ENCODE results near the gene LYRM1. TPM values are rescaled to one million over a fixed set of nuclear protein-coding genes. Genes with fewer than 3 reads are reported as not detected.
"Not testable (repeated sequence)": the region's sequence is repeated elsewhere in the genome, so short reads cannot be mapped to it uniquely, and the experiment has no call there.

LYRM1 gene
- total RNA-seq, 4 donors from 2014 or later = 40.0 to 201 (median 51.0) TPM

DNA sequence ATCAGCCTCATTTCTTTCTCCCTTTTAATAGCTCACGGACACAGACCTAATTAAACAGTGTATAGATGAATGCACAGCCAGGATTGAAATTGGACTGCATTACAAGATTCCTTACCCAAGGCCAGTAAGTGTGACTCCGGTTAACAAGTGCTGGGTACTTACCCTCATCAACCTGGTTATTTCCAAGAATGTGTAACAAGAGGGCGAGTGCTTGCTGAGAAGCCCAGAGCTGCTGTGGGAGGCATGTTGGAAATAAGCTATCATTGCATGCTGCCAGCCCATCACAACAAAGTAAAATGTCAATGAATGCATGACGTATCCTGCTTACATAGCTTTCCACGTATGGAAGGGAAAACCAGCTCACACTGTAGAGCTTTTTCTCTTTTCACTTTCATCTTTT is 19.5 kb downstream of the LYRM1 start:
- H3K36me3 ChIP-seq = no peaks in the 10 kb centered on the region
- no peaks in the 10 kb centered on the region for H3K27me3 ChIP-seq
- intact Hi-C loops (cut with DNase I; ENCODE audit: low total_unique reads) = no loop called here
- H3K27ac ChIP-seq = no peak overlapping the region
- no peak overlapping the region for H3K4me3 ChIP-seq
- H3K4me1 ChIP-seq = no peaks in the 10 kb centered on the region
- no peaks in the 10 kb centered on the region for H3K9me3 ChIP-seq
- no peak for TF ChIP-seq POLR2A (IDR thresholded peaks at IDR 0.05)
- no peak for DNase-seq

DNA sequence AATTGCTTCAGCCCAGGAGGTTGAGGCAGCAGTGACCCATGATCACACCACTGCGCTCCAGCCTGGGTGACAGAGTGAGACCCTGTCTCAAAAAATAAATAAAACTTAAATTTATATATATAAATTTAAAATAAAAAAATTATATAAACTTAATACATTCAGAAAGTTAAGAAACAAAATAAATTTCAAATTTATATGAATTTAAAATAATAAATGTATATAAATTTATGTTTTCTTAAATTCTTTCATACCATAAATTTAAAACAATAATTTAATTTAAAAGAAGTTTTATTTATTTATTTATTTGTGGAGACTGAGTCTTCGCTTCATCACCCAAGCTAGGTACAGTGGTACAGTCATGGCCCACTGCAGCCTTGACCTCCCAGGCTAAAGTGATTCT is 20.2 kb downstream of the LYRM1 start:
- no peak for TF ChIP-seq POLR2A (IDR thresholded peaks at IDR 0.05)
- no peak for TF ChIP-seq CTCF (IDR thresholded peaks at IDR 0.05)
- no peak overlapping the region for H3K4me3 ChIP-seq
- DNase-seq = no peak
- H3K4me1 ChIP-seq = no peaks in the 10 kb centered on the region
- no peaks in the 10 kb centered on the region for H3K36me3 ChIP-seq
- no peaks in the 10 kb centered on the region for H3K27me3 ChIP-seq
- H3K9me3 ChIP-seq = no peaks in the 10 kb centered on the region
- intact Hi-C loops (cut with DNase I; ENCODE audit: low total_unique reads) = no loop called here
- H3K27ac ChIP-seq = no peak overlapping the region

- intact Hi-C loops (cut with DNase I; ENCODE audit: low total_unique reads) = no loop called here
- H3K4me1 ChIP-seq = no peaks in the 10 kb centered on the region
- no peaks in the 10 kb centered on the region for H3K9me3 ChIP-seq
- no peak for DNase-seq
- TF ChIP-seq POLR2A (IDR thresholded peaks at IDR 0.05) = no peak
- TF ChIP-seq CTCF (IDR thresholded peaks at IDR 0.05) = no peak
- no peak overlapping the region for H3K4me3 ChIP-seq
- no peaks in the 10 kb centered on the region for H3K36me3 ChIP-seq
- H3K27me3 ChIP-seq = no peaks in the 10 kb centered on the region
- H3K27ac ChIP-seq = no peak overlapping the region
Measured at GRCh38 chr16:20923876-20924275, 23.3 kb downstream of the LYRM1 start.

- no peak for DNase-seq
- Histone ChIP-seq H3K4me3 (no peak overlapping the region), H3K36me3 (no peaks in the 10 kb centered on the region), H3K9me3 (no peaks in the 10 kb centered on the region), H3K27ac (no peak overlapping the region), H3K27me3 (no peaks in the 10 kb centered on the region), H3K4me1 (peaks cover 0 to 4% of the 10 kb centered on the region in 2 donors)
- intact Hi-C loops (cut with DNase I; ENCODE audit: low total_unique reads) = no loop called here
- no peak for TF ChIP-seq CTCF (IDR thresholded peaks at IDR 0.05)
- TF ChIP-seq POLR2A (IDR thresholded peaks at IDR 0.05) = no peak
Measured at GRCh38 chr16:20925751-20926150, 25.2 kb downstream of the LYRM1 start.

- no peaks in the 10 kb centered on the region for H3K36me3 ChIP-seq
- H3K27ac ChIP-seq = peak overlapping the region in 1 of 2 donors; percentile 78
- H3K4me3 ChIP-seq = no peak overlapping the region
- intact Hi-C loops (cut with DNase I; ENCODE audit: low total_unique reads) = no loop called here
- H3K27me3 ChIP-seq = no peaks in the 10 kb centered on the region
- TF ChIP-seq POLR2A (IDR thresholded peaks at IDR 0.05) (no peak), CTCF (IDR thresholded peaks at IDR 0.05) (no peak)
- no peak for DNase-seq
- H3K4me1 ChIP-seq = peaks cover 0 to 5% of the 10 kb centered on the region in 2 donors
- H3K9me3 ChIP-seq = no peaks in the 10 kb centered on the region
Measured at GRCh38 chr16:20928774-20929411, 28.3 kb downstream of the LYRM1 start.

GRCh38 chr16:20929676-20930364 is 29.2 kb downstream of the LYRM1 start:
- H3K36me3 ChIP-seq; H3K27me3 ChIP-seq; H3K4me1 ChIP-seq; H3K4me3 ChIP-seq; intact Hi-C loops (cut with DNase I; ENCODE audit: low total_unique reads); H3K9me3 ChIP-seq: not testable (repeated sequence)
- DNase-seq = peak; percentile 33 to 37
- H3K27ac ChIP-seq = peak overlapping the region; percentile 60 to 78

Measured in uterus (tissue), 4 donors.